C4-2B (cell line): ENCODE data around the gene FCHO1.

Source experiments
- ZFX ChIP-seq: fragments of 450-650 bp; IDR thresholded peaks from 2 replicates; pipeline ENCODE4 v1.6.1; 2017
- TF ChIP-seq, protein P1 (sequence below): fragments of 450-650 bp; conservative IDR thresholded peaks from 2 replicates; pipeline ENCODE4 v1.5.1; 2017; ENCODE audit warnings: mild to moderate bottlenecking

DNA sequence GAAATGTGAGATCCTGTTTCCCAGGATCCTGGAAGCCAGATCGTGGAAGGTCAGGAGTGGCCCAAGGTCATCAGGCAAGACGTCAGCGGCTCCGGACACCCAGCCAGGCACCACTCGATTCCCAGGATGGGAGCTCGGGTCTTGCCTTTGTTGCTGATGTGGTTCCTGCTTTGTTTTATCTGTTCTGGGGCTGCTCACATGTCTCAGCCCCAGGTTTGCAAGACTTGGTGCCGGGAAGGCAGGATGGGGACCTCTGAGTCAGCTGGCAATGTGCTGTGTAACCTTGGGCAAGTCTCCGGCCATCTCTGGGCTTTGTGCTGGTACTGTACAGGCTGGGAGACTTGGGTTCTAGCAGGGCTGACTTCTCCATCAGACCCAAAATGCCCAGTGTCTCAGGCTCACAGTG, 1.4 kb upstream of the FCHO1 start:
- TF ChIP-seq, protein P1, sequence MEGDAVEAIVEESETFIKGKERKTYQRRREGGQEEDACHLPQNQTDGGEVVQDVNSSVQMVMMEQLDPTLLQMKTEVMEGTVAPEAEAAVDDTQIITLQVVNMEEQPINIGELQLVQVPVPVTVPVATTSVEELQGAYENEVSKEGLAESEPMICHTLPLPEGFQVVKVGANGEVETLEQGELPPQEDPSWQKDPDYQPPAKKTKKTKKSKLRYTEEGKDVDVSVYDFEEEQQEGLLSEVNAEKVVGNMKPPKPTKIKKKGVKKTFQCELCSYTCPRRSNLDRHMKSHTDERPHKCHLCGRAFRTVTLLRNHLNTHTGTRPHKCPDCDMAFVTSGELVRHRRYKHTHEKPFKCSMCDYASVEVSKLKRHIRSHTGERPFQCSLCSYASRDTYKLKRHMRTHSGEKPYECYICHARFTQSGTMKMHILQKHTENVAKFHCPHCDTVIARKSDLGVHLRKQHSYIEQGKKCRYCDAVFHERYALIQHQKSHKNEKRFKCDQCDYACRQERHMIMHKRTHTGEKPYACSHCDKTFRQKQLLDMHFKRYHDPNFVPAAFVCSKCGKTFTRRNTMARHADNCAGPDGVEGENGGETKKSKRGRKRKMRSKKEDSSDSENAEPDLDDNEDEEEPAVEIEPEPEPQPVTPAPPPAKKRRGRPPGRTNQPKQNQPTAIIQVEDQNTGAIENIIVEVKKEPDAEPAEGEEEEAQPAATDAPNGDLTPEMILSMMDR = no peak
- TF ChIP-seq ZFX = no peak
